HepG2 (cell line): Measurements from ENCODE around the gene VEZF1. TPM values are rescaled to one million over a fixed set of nuclear protein-coding genes. Genes with fewer than 3 reads are reported as not detected.

Experiments used
- CAMTA2 ChIP-seq: sonication (generic); formaldehyde crosslinking; IDR thresholded peaks from 2 replicates; pipeline ENCODE4 v1.4.0; 2020; ENCODE audit warnings: mild to moderate bottlenecking, missing genetic modification reagents, borderline replicate concordance
- ELF1 ChIP-seq: sonication (generic); formaldehyde crosslinking; IDR thresholded peaks from 2 replicates; pipeline ENCODE4 v1.4.0; 2020; ENCODE audit warnings: missing genetic modification reagents
- GMEB1 ChIP-seq: sonication (generic); formaldehyde crosslinking; IDR thresholded peaks from 2 replicates; pipeline ENCODE4 v1.5.1; 2020; ENCODE audit warnings: missing genetic modification reagents, mild to moderate bottlenecking, borderline replicate concordance
- HMGA1 ChIP-seq: sonication (generic); formaldehyde crosslinking; conservative IDR thresholded peaks from 2 replicates; pipeline ENCODE4 v1.4.0; 2020; ENCODE audit warnings: missing genetic modification reagents
- HNRNPK ChIP-seq: fragments of 200-400 bp; formaldehyde crosslinking; IDR thresholded peaks from 2 replicates; pipeline ENCODE4 v1.6.1; 2018; ENCODE audit warnings: low read length, low read depth, moderate library complexity, mild to moderate bottlenecking; ENCODE audit not compliant: poor library complexity, severe bottlenecking
- NCOA5 ChIP-seq: sonication (generic); formaldehyde crosslinking; IDR thresholded peaks from 2 replicates; pipeline ENCODE4 v1.4.0; 2020; ENCODE audit warnings: missing genetic modification reagents
- PAXIP1 ChIP-seq: sonication (generic); formaldehyde crosslinking; conservative IDR thresholded peaks from 2 replicates; pipeline ENCODE4 v1.4.0; 2020; ENCODE audit warnings: mild to moderate bottlenecking, missing genetic modification reagents, moderate library complexity
- PRMT3 ChIP-seq: sonication (generic); formaldehyde crosslinking; IDR thresholded peaks from 2 replicates; pipeline ENCODE4 v1.8.1; 2022; ENCODE audit warnings: low read depth, mild to moderate bottlenecking, moderate library complexity, missing genetic modification reagents, borderline replicate concordance
- SMAD3 ChIP-seq: sonication (generic); formaldehyde crosslinking; IDR thresholded peaks from 2 replicates; pipeline ENCODE4 v1.4.0; 2020; ENCODE audit warnings: missing genetic modification reagents
- ZC3H13 ChIP-seq: sonication (generic); formaldehyde crosslinking; IDR thresholded peaks from 2 replicates; pipeline ENCODE4 v1.8.1; 2023; ENCODE audit warnings: mild to moderate bottlenecking, missing genetic modification reagents, moderate library complexity
- ZHX2 ChIP-seq, 2 experiments: sonication (generic) in 1 of 2; formaldehyde crosslinking in 1 of 2; IDR thresholded peaks; 2 replicates each; pipeline versions ENCODE4 v1.6.1 to v1.9.0; 2014 to 2022; ENCODE audit warnings: antibody characterized with exemption in 1 of 2, borderline replicate concordance in 1 of 2, inconsistent platforms in 1 of 2, low read depth in 1 of 2, missing genetic modification reagents in 1 of 2
- ZNF251 ChIP-seq: sonication (generic); formaldehyde crosslinking; IDR thresholded peaks from 2 replicates; pipeline ENCODE4 v1.9.0; 2021; ENCODE audit warnings: mild to moderate bottlenecking, missing genetic modification reagents
- ZNF432 ChIP-seq: sonication (generic); formaldehyde crosslinking; IDR thresholded peaks from 2 replicates; pipeline ENCODE4 v1.5.0; 2020; ENCODE audit warnings: missing genetic modification reagents, mild to moderate bottlenecking, borderline replicate concordance
- ZNF567 ChIP-seq: sonication (generic); formaldehyde crosslinking; IDR thresholded peaks from 2 replicates; pipeline ENCODE4 v1.8.1; 2023; ENCODE audit warnings: mild to moderate bottlenecking, missing genetic modification reagents, borderline replicate concordance
- ZSCAN29 ChIP-seq: sonication (generic); formaldehyde crosslinking; conservative IDR thresholded peaks from 2 replicates; pipeline ENCODE4 v1.4.0; 2020; ENCODE audit warnings: mild to moderate bottlenecking, missing genetic modification reagents
- polyA plus RNA-seq, 8 experiments: library from polyadenylated mRNA; depleted of rRNA in 3 of 8; stranded (reverse) in 7 of 8; unstranded in 1 of 8; fragments of >200 nt; fragmentation: Illumina TruSeq in 4 of 8; extraction: Trizol in 4 of 8; gene quantifications; 2 replicates each; pipeline versions ENCODE4 v1.2.1 to v1.2.3, GENCODE V29; 2011 to 2016; ENCODE audit warnings: low read depth in 4 of 8, missing spikeins in 1 of 8, mixed read lengths in 1 of 8; ENCODE audit not compliant: insufficient read depth in 1 of 8
- total RNA-seq, 5 experiments: library from RNA; depleted of rRNA; stranded (reverse); fragments of >200 nt; fragmentation: Illumina TruSeq; extraction: Trizol; gene quantifications; 2 replicates each; pipeline ENCODE4 v1.2.3, GENCODE V29; 2016; ENCODE audit warnings: low read depth in 1 of 5

VEZF1 gene
- total and polyA plus RNA-seq, 2 of the 13 experiments (the other 11 are each of a cell fraction or from before 2014, with no cell fraction given): 45.9 to 49.7 TPM

GRCh38 chr17:57988301-57989250 lies 522 bp upstream of the VEZF1 start (continued):
- TF ChIP-seq GMEB1 (CRISPR knock-in tag) (no peak; the same call in 1 of the 2 replicates), PAXIP1 (no peak), PRMT3 (peak; percentile 58; the same call in 1 of the 2 replicates), ZSCAN29 (CRISPR knock-in tag) (0 out of 2 replicates have a peak, but pooled peaks have one; percentile 45), ZHX2 (IDR thresholded peaks at IDR 0.05; ENCODE audit: low read depth) (no peak), ZHX2 (CRISPR knock-in tag; IDR thresholded peaks at IDR 0.05; ENCODE audit: borderline replicate concordance) (no peak), HNRNPK (no peak), ZC3H13 (CRISPR knock-in tag) (peak; percentile 69; the same call in 1 of the 2 replicates), ZNF251 (CRISPR knock-in tag) (0 out of 2 replicates have a peak, but pooled peaks have one; percentile 71), SMAD3 (CRISPR knock-in tag) (0 out of 2 replicates have a peak, but pooled peaks have one; percentile 16), ZNF432 (no peak), ZNF567 (0 out of 2 replicates have a peak, but pooled peaks have one; percentile 42), ELF1 (CRISPR knock-in tag) (0 out of 2 replicates have a peak, but pooled peaks have one; percentile 46), HMGA1 (no peak), NCOA5 (CRISPR knock-in tag) (no peak), CAMTA2 (CRISPR knock-in tag) (0 out of 2 replicates have a peak, but pooled peaks have one; percentile 61)
